Uterus (tissue), 4 donors: ENCODE data around the gene NEAT1. TPM values are rescaled to one million over a fixed set of nuclear protein-coding genes. Genes with fewer than 3 reads are reported as not detected.

Source experiments
- DNase-seq, 2 donors: peaks; one replicate each; pipeline ENCODE4 v3.0.0-alpha.2; 2019 to 2020
- H3K27ac ChIP-seq, 2 donors: fragments of 200-600 bp; sonication (generic); 1 replicate in 1 of 2; 2 replicates in 1 of 2; pipeline ENCODE4 v1.5.1; 2016 to 2018
- H3K27me3 ChIP-seq, 2 donors: fragments of 200-600 bp; sonication (generic); one replicate each; pipeline ENCODE4 v1.5.1; 2018 to 2019; ENCODE audit warnings: control low read depth in 1 of 2
- H3K36me3 ChIP-seq, 2 donors: fragments of 200-600 bp; sonication (generic); one replicate each; pipeline ENCODE4 v1.5.1; 2019; ENCODE audit warnings: control low read depth in 1 of 2
- H3K4me1 ChIP-seq, 2 donors: fragments of 200-600 bp; sonication (generic); one replicate each; pipeline ENCODE4 v1.5.1; 2018 to 2019; ENCODE audit warnings: control low read depth in 1 of 2
- H3K4me3 ChIP-seq, 2 donors: fragments of 200-600 bp; sonication (generic); 1 replicate in 1 of 2; 2 replicates in 1 of 2; pipeline ENCODE4 v1.5.1; 2018 to 2019; ENCODE audit warnings: mild to moderate bottlenecking in 1 of 2
- H3K9me3 ChIP-seq, 2 donors: fragments of 200-600 bp; sonication (generic); one replicate each; pipeline ENCODE4 v1.5.1; 2019; ENCODE audit warnings: control low read depth in 1 of 2
- CTCF ChIP-seq, 4 experiments: fragments of 200-600 bp in 2 of 4; fragments of 450-650 bp in 2 of 4; sonication (generic) in 2 of 4; IDR thresholded peaks; one replicate each; pipeline ENCODE4 v1.5.1; 2016 to 2019; ENCODE audit warnings: antibody characterized with exemption in 4 of 4, mild to moderate bottlenecking in 2 of 4, moderate library complexity in 1 of 4
- POLR2A ChIP-seq, 2 donors: fragments of 450-650 bp; IDR thresholded peaks; one replicate each; pipeline ENCODE4 v1.6.1; 2016; ENCODE audit warnings: antibody characterized with exemption in 2 of 2, mild to moderate bottlenecking in 1 of 2, moderate library complexity in 1 of 2
- intact Hi-C: fragments of 100-400 bp; cut with DNase I; formaldehyde crosslinking; loops from one replicate; pipeline ENCODE4 v1.15.1; 2023; ENCODE audit warnings: low total_unique reads
- total RNA-seq, 4 donors: library from RNA; depleted of rRNA in 3 of 4; stranded (reverse); fragments of >200 nt in 3 of 4; gene quantifications; one replicate each; pipeline versions ENCODE4 v1.1.0 to v1.2.4, GENCODE V29; 2014 to 2023
- donor health status: DM: yes; HTN: yes; CAD: no.

Gene NEAT1
- total RNA-seq, 4 donors from 2014 or later: 33.6 to 932 (median 120) TPM

DNA sequence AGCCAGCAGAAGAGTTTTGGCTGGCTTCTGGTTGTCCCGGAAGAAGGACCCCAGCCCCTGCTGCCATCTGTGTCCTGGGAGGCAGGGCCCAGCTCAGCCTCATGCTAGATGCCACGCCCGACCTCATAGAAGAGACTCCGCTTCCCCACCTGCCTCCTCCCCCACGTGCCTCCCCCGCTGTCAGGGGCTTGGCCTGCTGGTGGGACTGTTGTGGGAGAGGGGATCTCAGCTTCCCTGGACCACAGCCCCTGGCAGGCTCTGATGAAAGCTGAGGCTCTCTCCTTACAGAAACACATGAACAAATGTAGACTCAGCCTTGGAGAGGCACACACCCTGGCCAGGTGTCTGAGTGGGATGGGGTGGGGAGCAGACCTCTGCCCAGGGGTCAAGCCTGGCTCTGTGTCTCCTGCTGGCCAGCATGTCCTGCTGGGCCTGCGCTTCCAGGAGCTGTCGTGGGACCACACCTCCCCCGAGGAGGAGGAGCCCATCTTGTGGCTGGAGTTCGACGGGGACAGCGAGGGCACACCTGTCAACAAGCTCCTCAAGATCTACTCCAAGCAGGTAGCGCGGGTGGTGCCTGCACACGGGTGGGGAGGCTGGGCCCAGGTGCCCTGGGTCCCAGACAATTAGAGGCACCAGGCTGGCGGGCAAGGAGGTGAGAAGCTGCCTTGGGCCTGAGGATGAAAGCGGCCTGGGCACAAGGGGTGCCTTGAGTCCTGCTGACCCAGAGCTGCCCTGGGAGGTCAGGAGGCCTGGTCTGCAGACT lies 22.1 kb upstream of the NEAT1 start:
- H3K4me3 ChIP-seq: no peak overlapping the region
- H3K36me3 ChIP-seq: no peaks in the 10 kb centered on the region
- H3K27ac ChIP-seq: no peak overlapping the region
- TF ChIP-seq POLR2A (IDR thresholded peaks at IDR 0.05) (no peak), CTCF (IDR thresholded peaks at IDR 0.05) (no peak)
- no peaks in the 10 kb centered on the region for H3K9me3 ChIP-seq
- H3K4me1 ChIP-seq: no peaks in the 10 kb centered on the region
- H3K27me3 ChIP-seq: no peaks in the 10 kb centered on the region
- DNase-seq: no peak
- intact Hi-C loops: no loop called here

GRCh38 chr11:65401073-65401802 lies 21.4 kb upstream of the NEAT1 start:
- Histone ChIP-seq H3K36me3 (no peaks in the 10 kb centered on the region), H3K4me3 (no peak overlapping the region), H3K4me1 (no peaks in the 10 kb centered on the region), H3K27me3 (no peaks in the 10 kb centered on the region), H3K27ac (no peak overlapping the region), H3K9me3 (no peaks in the 10 kb centered on the region)
- DNase-seq: no peak
- TF ChIP-seq CTCF (IDR thresholded peaks at IDR 0.05) (no peak), POLR2A (IDR thresholded peaks at IDR 0.05) (no peak)
- intact Hi-C loops: no loop called here

DNA sequence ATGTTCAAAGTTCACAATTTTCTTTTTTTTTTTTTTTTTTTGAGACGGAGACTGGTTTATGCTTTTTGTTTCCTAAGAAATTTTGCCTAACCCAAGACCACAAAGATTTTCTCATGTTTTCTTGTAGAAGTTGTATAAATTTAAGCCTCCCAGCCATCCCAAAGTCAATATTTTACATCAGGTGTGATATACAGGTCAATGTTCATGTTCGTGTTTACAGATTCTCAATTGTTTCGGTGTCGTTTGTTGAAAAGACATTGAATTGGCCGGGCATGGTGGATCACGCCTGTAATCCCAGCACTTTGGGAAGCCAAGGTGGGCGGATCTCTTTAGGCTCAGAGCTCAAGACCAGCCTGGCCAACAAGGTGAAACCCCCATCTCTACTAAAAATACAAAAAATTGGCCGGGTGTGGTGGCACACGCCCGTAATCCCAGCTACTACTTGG lies 20.8 kb upstream of the NEAT1 start:
- Histone ChIP-seq H3K27ac (no peak overlapping the region), H3K9me3 (no peaks in the 10 kb centered on the region), H3K36me3 (no peaks in the 10 kb centered on the region), H3K27me3 (no peaks in the 10 kb centered on the region), H3K4me1 (no peaks in the 10 kb centered on the region), H3K4me3 (no peak overlapping the region)
- intact Hi-C loops: no loop called here
- TF ChIP-seq POLR2A (IDR thresholded peaks at IDR 0.05): no peak
- TF ChIP-seq CTCF (IDR thresholded peaks at IDR 0.05): no peak
- no peak for DNase-seq

GRCh38 chr11:65402790-65403189 lies 19.8 kb upstream of the NEAT1 start:
- intact Hi-C loops: no loop called here
- Histone ChIP-seq H3K9me3 (no peaks in the 10 kb centered on the region), H3K27me3 (no peaks in the 10 kb centered on the region), H3K36me3 (no peaks in the 10 kb centered on the region), H3K4me3 (no peak overlapping the region), H3K4me1 (no peaks in the 10 kb centered on the region), H3K27ac (no peak overlapping the region)
- DNase-seq: no peak
- no peak for TF ChIP-seq POLR2A (IDR thresholded peaks at IDR 0.05)
- TF ChIP-seq CTCF (IDR thresholded peaks at IDR 0.05): no peak

- H3K9me3 ChIP-seq: no peaks in the 10 kb centered on the region
- TF ChIP-seq CTCF (IDR thresholded peaks at IDR 0.05) (no peak), POLR2A (IDR thresholded peaks at IDR 0.05) (no peak)
- H3K4me3 ChIP-seq: no peak overlapping the region
- intact Hi-C loops: no loop called here
- H3K27me3 ChIP-seq: no peaks in the 10 kb centered on the region
- H3K27ac ChIP-seq: no peak overlapping the region
- no peaks in the 10 kb centered on the region for H3K4me1 ChIP-seq
- H3K36me3 ChIP-seq: no peaks in the 10 kb centered on the region
- DNase-seq: no peak
Measured at GRCh38 chr11:65403607-65404121, 18.9 kb upstream of the NEAT1 start.
